Subcutaneous adipose tissue (tissue), 4 donors: ENCODE results near the gene SP8. TPM values are rescaled to one million over a fixed set of nuclear protein-coding genes. Genes with fewer than 3 reads are reported as not detected.

Experiments
- CTCF ChIP-seq: fragments of 450-650 bp; IDR thresholded peaks from one replicate; pipeline ENCODE4 v1.5.1; 2016; ENCODE audit warnings: low read depth, mild to moderate bottlenecking, control low read depth, antibody characterized with exemption, moderate library complexity
- total RNA-seq, 4 donors: library from RNA; depleted of rRNA; stranded (reverse); fragments of >200 nt; gene quantifications; one replicate each; pipeline ENCODE4 v1.1.0, GENCODE V29; 2016

The SP8 gene
- total RNA-seq, 4 donors from 2014 or later, result not detected

DNA sequence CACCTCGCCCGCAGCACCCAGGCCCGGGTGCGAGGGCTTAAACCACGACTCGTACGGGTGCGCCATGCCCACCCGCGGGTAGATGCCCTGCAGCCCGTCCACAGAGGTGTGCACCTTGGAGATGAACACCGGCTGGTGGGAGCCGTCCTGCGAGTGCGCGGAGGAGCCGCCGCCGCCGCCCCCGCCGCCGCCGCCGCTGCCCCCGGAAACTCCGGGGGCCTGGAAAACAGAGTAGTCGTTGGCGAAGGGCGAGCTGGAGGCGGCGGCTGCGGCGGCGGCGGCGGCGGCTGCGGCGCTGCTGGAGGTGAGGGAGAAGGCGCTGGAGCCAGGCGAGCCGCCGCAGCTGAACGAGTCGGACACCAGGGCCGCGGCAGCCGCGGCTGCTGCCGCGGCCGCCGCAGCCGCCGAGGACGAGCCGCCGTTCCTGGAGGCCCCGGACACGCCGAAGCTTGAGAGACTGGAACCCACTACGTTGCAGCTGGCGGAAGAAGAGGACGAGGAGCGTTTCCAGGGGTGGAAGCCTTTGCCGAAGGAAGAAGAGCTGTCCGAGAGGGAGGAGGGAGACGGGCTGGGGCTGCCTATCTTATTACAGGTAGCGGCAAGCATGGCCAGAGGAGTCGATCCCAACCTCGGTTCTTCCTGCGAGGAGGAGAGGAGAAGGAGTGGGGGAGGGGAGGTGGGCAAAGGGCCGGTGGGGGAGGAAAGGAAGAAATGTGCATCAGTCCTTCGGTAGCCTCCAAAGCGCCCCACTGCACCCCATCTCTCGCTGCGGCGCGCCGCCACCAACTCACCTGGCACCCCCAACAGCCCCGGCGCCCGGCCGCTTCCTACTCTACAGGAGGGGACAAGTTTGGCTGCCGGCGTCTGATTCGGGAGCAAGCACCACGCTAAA is 1.3 kb downstream of the SP8 start:
- TF ChIP-seq CTCF, result no peak

GRCh38 chr7:20784388-20785156 is 2.1 kb downstream of the SP8 start:
- no peak for TF ChIP-seq CTCF

GRCh38 chr7:20783700-20784387 is 2.8 kb downstream of the SP8 start:
- no peak for TF ChIP-seq CTCF

DNA sequence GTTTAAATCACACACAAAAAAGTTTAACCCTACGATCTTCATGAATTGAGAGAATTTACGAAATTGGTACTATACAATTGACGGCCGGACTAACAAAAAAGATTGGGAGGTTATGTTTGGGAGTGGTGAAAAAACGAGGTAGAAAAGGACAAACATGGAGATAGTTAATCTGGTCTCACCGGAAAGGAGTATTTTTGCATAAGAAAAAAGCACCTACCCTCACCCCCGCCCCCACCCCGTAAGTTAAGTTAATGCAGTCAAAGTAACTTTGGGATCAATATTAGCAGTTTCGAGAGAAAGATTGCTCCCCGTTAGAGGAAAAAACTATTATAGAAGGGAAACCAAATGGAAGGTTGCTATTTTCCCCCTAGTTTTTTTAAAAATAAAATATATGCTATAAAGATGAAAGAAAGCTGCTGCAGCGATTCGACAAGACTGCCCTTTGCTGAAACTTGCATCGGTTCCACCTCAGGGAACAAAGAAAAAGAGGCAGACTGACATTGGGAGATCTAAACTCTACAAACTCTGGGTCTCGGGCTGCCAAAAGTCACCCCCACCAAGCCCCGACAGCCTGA is 3.5 kb downstream of the SP8 start:
- TF ChIP-seq CTCF, result no peak

DNA sequence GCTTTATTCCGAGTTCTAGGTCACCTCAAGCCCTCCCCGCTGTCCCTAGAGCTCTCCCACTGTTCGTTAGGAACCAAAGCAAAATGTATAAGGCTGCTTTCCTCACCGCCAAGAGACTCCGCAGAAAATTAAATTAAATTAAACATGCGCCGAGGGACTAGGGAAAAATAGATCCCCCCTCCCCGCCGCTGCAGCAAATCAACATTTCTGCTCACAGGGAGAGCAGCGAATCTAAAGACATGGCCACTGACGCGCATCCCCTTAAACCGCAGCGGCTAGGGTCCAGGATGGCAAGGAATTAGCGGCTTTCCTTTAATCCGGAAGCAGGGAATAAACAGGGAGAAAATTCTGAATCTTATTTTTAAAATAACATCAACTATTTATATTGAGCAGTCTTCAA is 7.6 kb downstream of the SP8 start:
- no peak for TF ChIP-seq CTCF

DNA sequence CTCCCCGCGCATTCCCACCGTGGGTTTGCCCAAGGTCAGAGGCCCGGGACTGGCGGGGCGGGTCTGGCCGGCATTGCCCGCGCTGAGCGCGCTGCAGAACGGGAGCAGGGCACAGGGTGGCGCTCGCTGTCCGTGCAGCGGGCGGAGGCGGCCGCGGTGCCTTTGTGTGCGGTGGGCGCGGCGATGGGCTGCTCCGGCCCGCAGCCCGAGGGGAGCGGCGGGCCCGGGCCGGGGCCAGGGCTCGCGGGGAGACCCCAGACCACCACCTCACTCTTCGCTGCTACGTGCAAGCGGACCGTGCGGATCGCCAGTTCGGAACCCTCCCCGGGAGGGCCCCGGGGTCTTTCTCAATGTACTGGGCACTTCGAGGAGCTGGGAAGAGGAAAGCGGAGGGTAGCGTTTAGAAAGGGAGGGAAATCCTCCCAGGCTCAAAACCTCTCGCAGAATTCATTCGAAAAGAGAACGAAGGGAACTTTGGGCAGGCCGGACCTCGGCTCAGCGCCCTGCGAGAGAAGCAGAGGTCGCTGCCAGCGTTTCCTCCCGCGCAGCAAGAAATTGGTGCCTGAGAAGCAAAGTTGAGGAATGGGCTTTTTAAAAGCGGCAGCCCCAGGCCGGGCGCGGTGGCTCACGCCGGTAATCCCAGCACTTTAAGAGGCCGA is 8.5 kb downstream of the SP8 start:
- no peak for TF ChIP-seq CTCF
